Muscle of leg (tissue), 11 donors: ENCODE data around the gene VPS33A. TPM values are rescaled to one million over a fixed set of nuclear protein-coding genes. Genes with fewer than 3 reads are reported as not detected.

Experiments
- DNase-seq: peaks from one replicate; pipeline ENCODE4 v3.0.0; 2013
- H3K27ac ChIP-seq: one replicate; pipeline ENCODE4 v1.5.1; 2013; ENCODE audit warnings: mild to moderate bottlenecking, low read length, control low read depth
- H3K27me3 ChIP-seq: one replicate; pipeline ENCODE4 v1.6.1; 2013; ENCODE audit warnings: low read length; ENCODE audit not compliant: control insufficient read depth, insufficient read depth
- H3K36me3 ChIP-seq: one replicate; pipeline ENCODE4 v1.6.1; 2013; ENCODE audit warnings: low read length; ENCODE audit not compliant: control insufficient read depth, insufficient read depth
- H3K4me1 ChIP-seq: one replicate; pipeline ENCODE4 v1.6.1; 2013; ENCODE audit warnings: low read length; ENCODE audit not compliant: control insufficient read depth, insufficient read depth
- H3K4me3 ChIP-seq: one replicate; pipeline ENCODE4 v1.5.1; 2013; ENCODE audit warnings: low read length, control low read depth
- H3K9me3 ChIP-seq: replicated peaks from 2 replicates; pipeline ENCODE4 v1.6.1; 2013; ENCODE audit warnings: low read depth, low read length; ENCODE audit not compliant: control insufficient read depth
- WGBS: methylation state at CpG from one replicate; pipeline ENCODE4 v1.1.5; 2013; ENCODE audit warnings: missing lambda C conversion rate; ENCODE audit not compliant: insufficient coverage; 5-methylcytosine and 5-hydroxymethylcytosine counted together
- polyA plus RNA-seq, 8 donors: library from polyadenylated mRNA; unstranded; fragments of 120-200 nt; gene quantifications; one replicate each; pipeline versions ENCODE4 v1.2.1 to v1.2.3, GENCODE V29; 2013; ENCODE audit warnings: inconsistent platforms in 1 of 8, low replicate concordance in 1 of 8; ENCODE audit not compliant: insufficient read length in 8 of 8, insufficient read depth in 1 of 8
- total RNA-seq: library from RNA; stranded (reverse); fragments of 120-200 nt; gene quantifications from one replicate; pipeline ENCODE4 v1.2.4, GENCODE V29; 2013

The VPS33A gene
- total and polyA plus RNA-seq, 9 donors, result 9.0 to 14.4 (median 11.9) TPM

DNA sequence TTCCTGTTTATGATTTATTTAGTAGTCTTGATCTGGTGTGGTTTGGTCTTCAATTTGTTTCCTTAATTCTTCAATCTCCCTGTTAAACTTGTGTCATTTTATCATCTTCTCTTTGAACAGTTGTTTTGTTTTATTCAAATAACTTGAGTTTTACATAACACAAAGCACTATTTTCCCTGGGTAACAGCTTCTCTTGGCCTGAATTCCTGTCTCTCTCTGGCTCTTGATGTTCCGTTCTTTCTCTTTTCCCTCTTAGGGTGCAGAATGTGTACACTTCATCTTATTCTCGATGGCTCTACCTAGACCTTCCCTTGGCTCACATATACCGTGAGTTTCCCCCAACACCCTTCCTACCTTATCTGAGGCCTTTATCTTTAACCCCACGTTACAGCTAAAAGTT, 36.8 kb upstream of the VPS33A start:
- Histone ChIP-seq H3K36me3 (peaks cover 34% of the 10 kb centered on the region), H3K4me3 (no peak overlapping the region), H3K27ac (no peak overlapping the region), H3K4me1 (no peaks in the 10 kb centered on the region), H3K9me3 (no peaks in the 10 kb centered on the region), H3K27me3 (no peaks in the 10 kb centered on the region)
- DNase-seq, result no peak
- 78% methylated on average over 3 of the region's 4 CpGs for WGBS

DNA sequence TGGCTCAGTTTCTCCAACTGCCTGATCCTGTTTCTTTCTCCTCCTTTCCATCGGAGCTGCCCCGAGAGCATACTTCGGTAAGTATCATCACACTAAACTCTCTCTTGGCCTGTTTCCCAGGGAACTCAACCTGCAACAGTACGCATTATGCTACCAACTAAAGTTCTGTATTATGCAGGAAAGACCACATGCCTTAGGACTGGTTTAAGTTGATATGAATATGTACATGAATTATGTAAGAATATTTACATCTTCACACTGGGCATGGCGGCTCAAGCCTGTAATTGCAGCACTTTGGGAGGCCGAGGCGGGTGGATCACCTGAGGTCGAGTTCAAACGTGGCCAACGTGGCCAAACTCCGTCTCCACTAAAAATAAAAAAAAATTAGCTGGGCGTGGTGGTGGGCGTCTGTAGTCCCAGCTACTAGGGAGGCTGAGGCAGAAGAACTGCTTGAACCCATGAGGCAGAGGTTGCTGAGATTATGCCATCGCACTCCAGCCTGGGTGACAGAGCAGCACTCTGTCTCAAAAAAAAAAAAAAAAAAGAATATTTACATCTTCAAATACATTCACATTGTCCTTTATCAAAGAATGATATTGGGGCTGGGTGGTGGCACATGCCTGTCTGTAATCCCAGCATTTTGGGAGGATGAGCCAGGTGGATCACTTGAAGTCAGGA, 31.9 kb upstream of the VPS33A start:
- H3K9me3 ChIP-seq, result no peaks in the 10 kb centered on the region
- no peak overlapping the region for H3K27ac ChIP-seq
- no peak for DNase-seq
- 100% methylated on average over 4 of the region's 14 CpGs for WGBS
- no peak overlapping the region for H3K4me3 ChIP-seq
- peaks cover 23% of the 10 kb centered on the region for H3K36me3 ChIP-seq
- H3K27me3 ChIP-seq, result no peaks in the 10 kb centered on the region
- no peaks in the 10 kb centered on the region for H3K4me1 ChIP-seq

DNA sequence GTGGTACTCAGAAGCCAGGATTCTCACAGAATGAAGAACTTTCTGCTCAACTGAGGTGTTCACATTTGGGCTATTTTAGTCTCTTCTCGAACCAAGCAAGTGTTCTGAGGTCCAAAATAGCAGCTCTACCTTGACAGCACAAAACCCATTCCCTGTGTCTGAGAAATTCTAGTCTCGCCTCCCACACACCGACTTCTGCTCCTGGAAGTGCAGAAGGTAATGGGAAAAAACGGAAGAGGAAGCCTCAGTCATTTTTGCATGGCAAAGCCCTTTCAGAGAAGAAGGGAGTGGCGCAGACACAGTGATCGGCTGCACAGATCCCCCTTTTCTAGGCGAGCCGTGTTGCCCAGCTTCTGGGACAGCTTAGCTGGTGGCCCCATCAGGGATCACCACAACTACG, 31.2 kb upstream of the VPS33A start:
- 95% methylated on average over 5 of the region's 9 CpGs for WGBS
- Histone ChIP-seq H3K27ac (no peak overlapping the region), H3K4me3 (no peak overlapping the region), H3K4me1 (no peaks in the 10 kb centered on the region), H3K36me3 (peaks cover 22% of the 10 kb centered on the region), H3K27me3 (no peaks in the 10 kb centered on the region), H3K9me3 (no peaks in the 10 kb centered on the region)
- no peak for DNase-seq

DNA sequence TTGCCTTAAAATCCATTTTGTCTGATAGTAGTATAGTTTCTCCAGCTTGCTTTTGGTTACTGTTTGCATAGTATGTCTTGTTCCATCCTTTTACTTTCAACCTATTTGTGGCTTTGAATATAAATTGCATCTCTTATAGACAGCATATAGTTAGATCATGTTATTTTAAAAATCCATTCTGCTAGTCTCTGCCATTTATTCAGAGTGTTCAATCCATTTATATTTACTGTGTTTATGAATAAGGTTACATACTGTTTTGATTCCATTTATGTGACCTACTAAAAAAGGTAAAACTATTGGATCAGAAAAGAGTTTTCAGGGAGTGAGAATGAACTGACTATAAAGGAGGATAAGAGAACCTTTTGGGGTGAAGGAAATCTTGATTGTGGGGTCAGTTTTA, 29.6 kb upstream of the VPS33A start:
- H3K4me3 ChIP-seq, result no peak overlapping the region
- no peak for DNase-seq
- no peaks in the 10 kb centered on the region for H3K27me3 ChIP-seq
- peaks cover 26% of the 10 kb centered on the region for H3K36me3 ChIP-seq
- H3K4me1 ChIP-seq, result no peaks in the 10 kb centered on the region
- H3K27ac ChIP-seq, result no peak overlapping the region
- H3K9me3 ChIP-seq, result no peaks in the 10 kb centered on the region

DNA sequence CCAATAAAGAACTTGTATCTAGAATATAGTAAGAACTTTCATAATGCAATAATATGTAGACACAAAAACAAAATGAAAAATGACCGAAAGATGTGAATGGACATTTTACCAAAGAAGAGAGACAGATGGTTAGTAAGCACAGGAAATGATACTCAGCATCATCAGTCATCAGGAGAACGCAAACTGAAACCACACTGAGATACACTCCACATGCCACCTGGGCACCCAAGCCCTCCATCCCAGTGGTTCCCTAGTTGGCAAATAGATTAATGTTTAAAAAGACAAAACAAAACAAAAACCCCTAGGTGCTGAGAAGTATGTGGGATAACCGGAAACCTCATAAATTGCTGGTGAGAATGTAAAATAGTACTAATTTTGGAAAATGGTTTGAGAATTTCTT, 26.8 kb upstream of the VPS33A start:
- no peaks in the 10 kb centered on the region for H3K9me3 ChIP-seq
- H3K4me3 ChIP-seq, result no peak overlapping the region
- no peaks in the 10 kb centered on the region for H3K27me3 ChIP-seq
- H3K36me3 ChIP-seq, result peaks cover 17% of the 10 kb centered on the region
- no peak overlapping the region for H3K27ac ChIP-seq
- no peak for DNase-seq
- no peaks in the 10 kb centered on the region for H3K4me1 ChIP-seq
- no CpG with 5 or more reads among the region's 3 CpGs for WGBS

DNA sequence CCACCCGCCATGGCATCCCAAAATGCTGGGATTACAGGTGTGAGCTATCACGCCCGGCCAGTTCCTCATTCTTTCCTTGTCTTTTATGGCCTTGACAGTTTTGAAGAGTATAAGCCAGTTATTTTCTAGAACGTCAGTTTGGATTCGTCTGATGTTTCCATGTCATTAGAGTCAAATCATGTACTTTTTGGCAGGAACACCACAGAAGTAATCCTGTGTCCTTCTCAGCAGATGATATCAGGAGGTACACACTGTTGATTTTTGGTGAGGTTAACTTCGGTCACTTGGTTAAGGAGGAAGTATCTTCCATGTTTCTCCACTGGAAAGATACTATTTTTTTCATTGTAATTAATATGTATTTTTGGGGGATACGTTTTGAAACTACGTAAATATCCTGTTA, 25.1 kb upstream of the VPS33A start:
- Histone ChIP-seq H3K4me3 (no peak overlapping the region), H3K27me3 (no peaks in the 10 kb centered on the region), H3K9me3 (no peaks in the 10 kb centered on the region), H3K36me3 (peaks cover 16% of the 10 kb centered on the region), H3K27ac (no peak overlapping the region), H3K4me1 (no peaks in the 10 kb centered on the region)
- no peak for DNase-seq
- 88% methylated on average over 3 of the region's 8 CpGs for WGBS

DNA sequence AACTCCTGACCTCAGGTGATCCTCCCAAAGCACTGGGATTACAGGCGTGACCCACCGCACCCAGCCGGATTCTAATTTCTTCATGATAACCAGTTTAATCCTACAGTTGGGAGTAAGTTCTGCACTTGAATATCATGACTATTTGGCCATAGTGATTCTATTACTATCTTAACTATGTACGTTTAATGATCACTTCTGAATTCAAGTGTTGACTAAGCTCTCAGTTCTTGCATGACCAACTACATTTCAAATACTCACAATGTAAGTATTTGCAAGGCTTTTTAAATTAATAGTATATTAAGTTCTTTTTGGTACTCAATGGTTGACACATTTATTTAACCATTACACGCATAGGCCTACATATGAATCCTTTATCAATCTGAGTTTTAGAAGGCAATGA, 17.4 kb upstream of the VPS33A start:
- Histone ChIP-seq H3K4me1 (no peaks in the 10 kb centered on the region), H3K36me3 (peaks cover 10% of the 10 kb centered on the region), H3K4me3 (no peak overlapping the region), H3K27me3 (no peaks in the 10 kb centered on the region), H3K9me3 (no peaks in the 10 kb centered on the region), H3K27ac (no peak overlapping the region)
- WGBS, result no CpG with 5 or more reads among the region's 5 CpGs
- no peak for DNase-seq

DNA sequence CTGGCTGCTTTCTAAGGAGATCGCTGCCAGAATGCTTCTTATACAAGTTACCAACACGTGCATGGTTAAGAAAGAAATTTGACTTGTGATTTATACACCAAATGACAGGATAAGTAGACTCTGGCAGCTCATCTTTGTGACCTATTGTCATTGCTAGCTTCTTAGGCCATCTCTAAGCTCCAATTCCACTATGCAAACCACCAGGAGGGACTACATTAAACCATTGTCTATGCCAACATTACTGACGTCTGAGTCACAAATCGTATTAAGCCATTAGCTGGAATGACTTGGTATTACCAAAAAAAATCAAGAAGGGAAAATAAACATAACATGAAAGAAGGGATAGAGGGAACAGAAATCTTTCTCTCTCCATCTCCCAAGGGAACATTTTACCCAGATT, 15.8 kb upstream of the VPS33A start:
- Histone ChIP-seq H3K9me3 (no peaks in the 10 kb centered on the region), H3K27ac (no peak overlapping the region), H3K36me3 (peaks cover 15% of the 10 kb centered on the region), H3K4me3 (no peak overlapping the region), H3K27me3 (no peaks in the 10 kb centered on the region), H3K4me1 (no peaks in the 10 kb centered on the region)
- WGBS, result no CpG with 5 or more reads among the region's 4 CpGs
- no peak for DNase-seq

DNA sequence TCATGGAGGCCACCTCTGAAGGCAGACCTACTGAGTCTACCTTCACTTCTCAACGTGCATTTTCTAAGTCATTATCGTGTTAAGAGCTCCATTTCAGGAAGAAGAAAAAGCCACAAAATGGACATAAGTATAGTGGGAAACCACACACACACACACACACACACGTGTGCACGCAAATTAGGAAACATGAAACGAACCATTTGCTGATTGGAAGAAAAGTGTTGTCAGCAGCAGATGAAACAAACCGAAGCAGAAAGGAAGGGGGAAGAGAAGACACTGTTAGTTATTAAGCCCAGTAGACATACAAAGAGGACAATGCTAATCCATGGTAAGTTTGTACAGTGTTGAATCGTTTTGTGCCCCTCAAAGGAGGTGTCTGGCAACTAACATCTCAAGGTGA, 9.9 kb upstream of the VPS33A start:
- Histone ChIP-seq H3K27me3 (no peaks in the 10 kb centered on the region), H3K4me3 (no peak overlapping the region), H3K27ac (no peak overlapping the region), H3K36me3 (peaks cover 28% of the 10 kb centered on the region), H3K4me1 (no peaks in the 10 kb centered on the region), H3K9me3 (no peaks in the 10 kb centered on the region)
- WGBS, result 67% methylated on average over 1 of the region's 7 CpGs
- DNase-seq, result no peak

DNA sequence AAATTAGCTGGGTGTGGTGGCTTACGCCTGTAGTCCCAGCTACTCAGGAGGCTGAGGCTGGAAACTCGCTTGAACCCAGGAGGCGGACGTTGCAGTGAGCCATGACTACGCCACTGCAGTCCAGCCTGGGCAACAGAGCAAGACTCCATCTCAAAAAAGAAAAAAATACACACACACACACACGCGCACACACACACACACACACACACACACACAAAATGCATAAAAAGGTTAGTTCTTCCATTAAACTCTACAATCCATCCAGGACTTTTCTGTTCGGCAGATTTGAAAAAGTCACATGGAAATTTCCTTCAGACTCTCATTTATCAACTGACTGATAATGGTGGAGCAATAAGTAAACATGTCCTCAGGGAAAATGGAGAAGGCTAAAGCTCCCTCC, 9.2 kb upstream of the VPS33A start:
- no peak for DNase-seq
- Histone ChIP-seq H3K27me3 (no peaks in the 10 kb centered on the region), H3K27ac (no peak overlapping the region), H3K36me3 (peaks cover 28% of the 10 kb centered on the region), H3K9me3 (no peaks in the 10 kb centered on the region), H3K4me1 (no peaks in the 10 kb centered on the region), H3K4me3 (no peak overlapping the region)
- no CpG with 5 or more reads among the region's 8 CpGs for WGBS

DNA sequence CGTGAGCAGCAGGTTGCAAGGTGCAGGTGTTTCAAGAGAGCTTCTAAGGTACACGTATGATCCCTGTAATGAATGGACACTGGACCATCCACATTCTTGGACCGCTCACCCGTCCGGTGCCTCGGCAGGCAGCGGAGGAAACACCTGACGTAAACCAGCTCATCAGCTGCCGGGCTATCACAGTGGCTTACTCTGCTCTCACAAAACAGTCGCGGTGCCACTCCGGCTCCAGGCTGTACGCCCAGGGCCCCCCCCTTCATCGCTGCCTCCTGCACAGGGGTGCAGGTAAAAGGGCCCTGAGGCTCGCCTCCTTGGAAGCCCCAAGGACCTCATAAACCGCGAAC, 436 bp downstream of the VPS33A start:
- H3K4me1 ChIP-seq, result peaks cover 7% of the 10 kb centered on the region
- WGBS, result 0% methylated on average over 17 of the region's 17 CpGs
- no peaks in the 10 kb centered on the region for H3K27me3 ChIP-seq
- peaks cover 18% of the 10 kb centered on the region for H3K36me3 ChIP-seq
- H3K4me3 ChIP-seq, result peak overlapping the region; percentile 82
- H3K27ac ChIP-seq, result peak overlapping the region; percentile 82
- H3K9me3 ChIP-seq, result no peaks in the 10 kb centered on the region
- DNase-seq, result no peak
